GM19099 (cell line): Measurements from ENCODE around the gene SPATA13.

Source experiments
- POLR2A ChIP-seq: IDR thresholded peaks from 3 replicates; pipeline ENCODE4 v1.6.1; 2011; ENCODE audit warnings: low read depth; ENCODE audit not compliant: insufficient read length; ENCODE audit errors: extremely low read depth

Gene SPATA13

GRCh38 chr13:24217601-24218281, 57.2 kb downstream of the SPATA13 start:
- TF ChIP-seq POLR2A = no peak

- no peak for TF ChIP-seq POLR2A
Measured at GRCh38 chr13:24218338-24218737, 57.8 kb downstream of the SPATA13 start.

GRCh38 chr13:24218977-24219376, 58.5 kb downstream of the SPATA13 start:
- no peak for TF ChIP-seq POLR2A

- no peak for TF ChIP-seq POLR2A
Measured at GRCh38 chr13:24220086-24220703, 59.7 kb downstream of the SPATA13 start.

GRCh38 chr13:24221007-24221406, 60.5 kb downstream of the SPATA13 start:
- no peak for TF ChIP-seq POLR2A

- no peak for TF ChIP-seq POLR2A
Measured at GRCh38 chr13:24222756-24223155, 62.2 kb downstream of the SPATA13 start.

- TF ChIP-seq POLR2A = no peak
Measured at GRCh38 chr13:24223341-24224231, 63.1 kb downstream of the SPATA13 start.

- no peak for TF ChIP-seq POLR2A
Measured at GRCh38 chr13:24224232-24224680, 63.7 kb downstream of the SPATA13 start.

- TF ChIP-seq POLR2A = no peak
Measured at GRCh38 chr13:24225062-24225461, 64.5 kb downstream of the SPATA13 start.

GRCh38 chr13:24225930-24226329, 65.4 kb downstream of the SPATA13 start:
- TF ChIP-seq POLR2A = no peak

GRCh38 chr13:24226762-24227161, 66.2 kb downstream of the SPATA13 start:
- no peak for TF ChIP-seq POLR2A

- TF ChIP-seq POLR2A = no peak
Measured at GRCh38 chr13:24228852-24229458, 68.4 kb downstream of the SPATA13 start.

GRCh38 chr13:24230428-24231072, 70.0 kb downstream of the SPATA13 start:
- TF ChIP-seq POLR2A = no peak

- no peak for TF ChIP-seq POLR2A
Measured at GRCh38 chr13:24231377-24231776, 70.9 kb downstream of the SPATA13 start.

- TF ChIP-seq POLR2A = no peak
Measured at GRCh38 chr13:24232037-24232436, 71.5 kb downstream of the SPATA13 start.
